H9 (cell line): ENCODE results near the gene NF1. TPM values are rescaled to one million over a fixed set of nuclear protein-coding genes. Genes with fewer than 3 reads are reported as not detected.
A peak's percentile ranks its signal among the peaks of the same experiment; 100 is the strongest.

Experiments used
- DNase-seq: peaks from one replicate; pipeline ENCODE4 v3.0.0-alpha.2; 2017
- H2AFZ ChIP-seq: one replicate; pipeline ENCODE4 v1.6.1; 2013; ENCODE audit warnings: mild to moderate bottlenecking, low read length, control low read depth, moderate library complexity
- H2AK5ac ChIP-seq: 2 replicates; pipeline ENCODE4 v1.6.1; 2013; ENCODE audit warnings: low read length, control low read depth, mixed read lengths; ENCODE audit not compliant: insufficient read length
- H2BK120ac ChIP-seq: one replicate; pipeline ENCODE4 v1.6.1; 2013; ENCODE audit warnings: low read depth, mild to moderate bottlenecking, low read length, control low read depth, inconsistent platforms; ENCODE audit not compliant: poor library complexity, severe bottlenecking
- H2BK12ac ChIP-seq: 2 replicates; pipeline ENCODE4 v1.6.1; 2013; ENCODE audit warnings: low read length, control low read depth, mixed read lengths, low read depth; ENCODE audit not compliant: insufficient read length
- H2BK15ac ChIP-seq: 2 replicates; pipeline ENCODE4 v1.6.1; 2013; ENCODE audit warnings: low read depth, low read length, control low read depth
- H2BK20ac ChIP-seq: one replicate; pipeline ENCODE4 v1.6.1; 2013; ENCODE audit warnings: low read depth, mild to moderate bottlenecking, low read length, control low read depth, inconsistent platforms; ENCODE audit not compliant: poor library complexity, severe bottlenecking
- H2BK5ac ChIP-seq: 2 replicates; pipeline ENCODE4 v1.6.1; 2013; ENCODE audit warnings: low read length, control low read depth, mixed read lengths; ENCODE audit not compliant: insufficient read length
- H3K14ac ChIP-seq: 2 replicates; pipeline ENCODE4 v1.6.1; 2013; ENCODE audit warnings: low read length, control low read depth; ENCODE audit not compliant: insufficient read depth
- H3K18ac ChIP-seq: 2 replicates; pipeline ENCODE4 v1.6.1; 2013; ENCODE audit warnings: low read depth, mild to moderate bottlenecking, mixed read lengths, low read length, control low read depth; ENCODE audit not compliant: insufficient read length
- H3K23ac ChIP-seq: 2 replicates; pipeline ENCODE4 v1.6.1; 2013; ENCODE audit warnings: low read length, control low read depth, mixed read lengths, low read depth; ENCODE audit not compliant: insufficient read length
- H3K23me2 ChIP-seq: 2 replicates; pipeline ENCODE4 v1.6.1; 2013; ENCODE audit warnings: low read depth, mild to moderate bottlenecking, mixed read lengths, low read length, control low read depth; ENCODE audit not compliant: insufficient read length, poor library complexity, severe bottlenecking
- H3K27ac ChIP-seq: 2 replicates; pipeline ENCODE4 v1.5.1; 2013; ENCODE audit warnings: low read length, control low read depth, mixed read lengths, low read depth; ENCODE audit not compliant: insufficient read length
- H3K27me3 ChIP-seq: 2 replicates; pipeline ENCODE4 v1.6.1; 2013; ENCODE audit warnings: low read length, control low read depth, inconsistent platforms; ENCODE audit not compliant: insufficient read depth
- H3K4ac ChIP-seq: 2 replicates; pipeline ENCODE4 v1.6.1; 2013; ENCODE audit warnings: low read depth, mild to moderate bottlenecking, control low read depth, inconsistent platforms, low read length, moderate library complexity
- H3K4me1 ChIP-seq: 2 replicates; pipeline ENCODE4 v1.6.1; 2013; ENCODE audit warnings: low read length, control low read depth, inconsistent platforms; ENCODE audit not compliant: insufficient read depth
- H3K4me2 ChIP-seq: 2 replicates; pipeline ENCODE4 v1.6.1; 2013; ENCODE audit warnings: low read length, control low read depth, mixed read lengths; ENCODE audit not compliant: insufficient read length, insufficient read depth
- H3K56ac ChIP-seq: 2 replicates; pipeline ENCODE4 v1.6.1; 2013; ENCODE audit warnings: low read depth, mild to moderate bottlenecking, mixed read lengths, low read length, control low read depth; ENCODE audit not compliant: insufficient read length
- H3K79me1 ChIP-seq: 2 replicates; pipeline ENCODE4 v1.6.1; 2013; ENCODE audit warnings: low read depth, mild to moderate bottlenecking, moderate library complexity, low read length, control low read depth, inconsistent platforms; ENCODE audit not compliant: insufficient read depth, poor library complexity, severe bottlenecking
- H3K79me2 ChIP-seq: 2 replicates; pipeline ENCODE4 v1.6.1; 2013; ENCODE audit warnings: low read length, control low read depth, inconsistent platforms; ENCODE audit not compliant: insufficient read depth
- H3K9ac ChIP-seq: 2 replicates; pipeline ENCODE4 v1.6.1; 2013; ENCODE audit warnings: low read length, control low read depth, mixed read lengths; ENCODE audit not compliant: insufficient read length; ENCODE audit errors: extremely low read depth
- H3K9me3 ChIP-seq: one replicate; pipeline ENCODE4 v1.6.1; 2013; ENCODE audit warnings: low read depth, low read length, inconsistent platforms; ENCODE audit not compliant: control insufficient read depth
- H3T11ph ChIP-seq: one replicate; pipeline ENCODE4 v1.6.1; 2013; ENCODE audit warnings: mild to moderate bottlenecking, low read length, control low read depth, inconsistent platforms
- H4K20me1 ChIP-seq: one replicate; pipeline ENCODE4 v1.6.1; 2013; ENCODE audit not compliant: control insufficient read depth, insufficient read length, insufficient read depth
- H4K5ac ChIP-seq: 2 replicates; pipeline ENCODE4 v1.6.1; 2013; ENCODE audit warnings: low read depth, mild to moderate bottlenecking, mixed read lengths, low read length, control low read depth; ENCODE audit not compliant: insufficient read length
- H4K8ac ChIP-seq: replicated peaks from 2 replicates; pipeline ENCODE4 v1.6.1; 2013; ENCODE audit warnings: low read length, control low read depth, mixed read lengths, low read depth; ENCODE audit not compliant: insufficient read length
- H4K91ac ChIP-seq: 2 replicates; pipeline ENCODE4 v1.6.1; 2013; ENCODE audit warnings: low read depth, mild to moderate bottlenecking, moderate library complexity, mixed read lengths, low read length, control low read depth; ENCODE audit not compliant: insufficient read length
- H3K27ac Mint-ChIP-seq, 3 experiments: 2 replicates in 2 of 3; 3 replicates in 1 of 3; pipeline ENCODE4 v1.8.0; 2020 to 2021; ENCODE audit warnings: mixed read lengths in 3 of 3, mild to moderate bottlenecking in 1 of 3, moderate library complexity in 1 of 3
- H3K27me3 Mint-ChIP-seq: 2 replicates; pipeline ENCODE4 v1.8.0; 2021; ENCODE audit warnings: low read depth, mild to moderate bottlenecking, moderate library complexity, mixed read lengths
- H3K36me3 Mint-ChIP-seq, 3 experiments: 2 replicates in 2 of 3; 3 replicates in 1 of 3; pipeline ENCODE4 v1.8.0; 2020 to 2021; ENCODE audit warnings: low read depth in 3 of 3, mixed read lengths in 3 of 3; ENCODE audit not compliant: insufficient read depth in 1 of 3
- H3K4me1 Mint-ChIP-seq, 2 experiments: 2 replicates each; pipeline ENCODE4 v1.8.0; 2020; ENCODE audit warnings: mixed read lengths in 2 of 2
- H3K4me3 Mint-ChIP-seq, 2 experiments: 2 replicates in 1 of 2; 3 replicates in 1 of 2; pipeline ENCODE4 v1.8.0; 2020 to 2021; ENCODE audit warnings: mild to moderate bottlenecking in 2 of 2, mixed read lengths in 2 of 2, moderate library complexity in 1 of 2
- H3K9me3 Mint-ChIP-seq, 2 experiments: 2 replicates in 1 of 2; 3 replicates in 1 of 2; pipeline ENCODE4 v1.8.0; 2020; ENCODE audit warnings: mild to moderate bottlenecking in 2 of 2, mixed read lengths in 2 of 2, moderate library complexity in 1 of 2
- WGBS: extraction: QIAGEN DNeasy Blood & Tissue Kit; methylation state at CpG from one replicate; pipeline ENCODE4 v1.1.7; 2013; ENCODE audit warnings: missing lambda C conversion rate, low lambda C conversion rate, mixed read lengths; ENCODE audit not compliant: insufficient read length; ENCODE audit errors: extremely low coverage; 5-methylcytosine and 5-hydroxymethylcytosine counted together
- total RNA-seq: library from RNA; stranded (reverse); gene quantifications from 2 replicates; pipeline ENCODE4 v1.2.1, GENCODE V29; 2021
- TF ChIP-seq, protein P1 (sequence below): fragments of 200-600 bp; sonication (generic); conservative IDR thresholded peaks from 3 replicates; pipeline ENCODE4 v1.8.0; 2021; ENCODE audit warnings: antibody characterized with exemption, mild to moderate bottlenecking

Gene NF1
- total RNA-seq, 1 experiment from 2014 or later = 38.1 TPM

DNA sequence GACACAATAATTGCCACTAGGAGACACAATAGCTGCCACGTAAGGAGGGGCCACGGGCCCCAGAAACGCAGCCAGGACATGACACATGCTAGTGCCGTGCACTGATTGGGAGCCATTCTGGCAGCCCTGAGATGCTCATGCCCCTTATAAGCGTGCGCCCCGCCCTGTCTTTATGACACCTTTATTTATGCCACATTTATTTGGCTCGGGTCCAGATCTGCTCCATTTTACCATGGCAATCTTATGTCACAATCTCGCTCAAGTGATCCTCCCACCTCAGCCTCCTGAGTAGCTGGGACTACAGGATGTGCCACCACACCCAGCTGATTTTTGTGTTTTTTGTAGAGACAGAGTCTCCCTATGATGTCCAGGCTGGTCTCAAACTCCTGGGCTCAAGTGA is 43.8 kb upstream of the NF1 start:
- peak; percentile 10 for DNase-seq
- WGBS = no CpG with 5 or more reads among the region's 9 CpGs
- no peak overlapping the region for H3K56ac ChIP-seq
- H3K4me3 Mint-ChIP-seq = no peak overlapping the region
- no peaks in the 10 kb centered on the region for H3K79me2 ChIP-seq
- peaks cover 0 to 2% of the 10 kb centered on the region in 2 experiments; a peak in 1 of 4 replicates for H3K4me1 Mint-ChIP-seq
- no peak overlapping the region for H4K91ac ChIP-seq
- TF ChIP-seq, protein P1, sequence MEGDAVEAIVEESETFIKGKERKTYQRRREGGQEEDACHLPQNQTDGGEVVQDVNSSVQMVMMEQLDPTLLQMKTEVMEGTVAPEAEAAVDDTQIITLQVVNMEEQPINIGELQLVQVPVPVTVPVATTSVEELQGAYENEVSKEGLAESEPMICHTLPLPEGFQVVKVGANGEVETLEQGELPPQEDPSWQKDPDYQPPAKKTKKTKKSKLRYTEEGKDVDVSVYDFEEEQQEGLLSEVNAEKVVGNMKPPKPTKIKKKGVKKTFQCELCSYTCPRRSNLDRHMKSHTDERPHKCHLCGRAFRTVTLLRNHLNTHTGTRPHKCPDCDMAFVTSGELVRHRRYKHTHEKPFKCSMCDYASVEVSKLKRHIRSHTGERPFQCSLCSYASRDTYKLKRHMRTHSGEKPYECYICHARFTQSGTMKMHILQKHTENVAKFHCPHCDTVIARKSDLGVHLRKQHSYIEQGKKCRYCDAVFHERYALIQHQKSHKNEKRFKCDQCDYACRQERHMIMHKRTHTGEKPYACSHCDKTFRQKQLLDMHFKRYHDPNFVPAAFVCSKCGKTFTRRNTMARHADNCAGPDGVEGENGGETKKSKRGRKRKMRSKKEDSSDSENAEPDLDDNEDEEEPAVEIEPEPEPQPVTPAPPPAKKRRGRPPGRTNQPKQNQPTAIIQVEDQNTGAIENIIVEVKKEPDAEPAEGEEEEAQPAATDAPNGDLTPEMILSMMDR = no peak
- H3K9me3 Mint-ChIP-seq = peaks cover 9 to 14% of the 10 kb centered on the region in 2 experiments; a peak in 3 of 5 replicates
- no peak overlapping the region for H3K27ac ChIP-seq
- H3K14ac ChIP-seq = no peak overlapping the region
- H2BK5ac ChIP-seq = no peak overlapping the region
- no peak overlapping the region for H2BK12ac ChIP-seq
- peaks cover 1% of the 10 kb centered on the region; the same call in 1 of the 2 replicates for H3K27me3 Mint-ChIP-seq
- no peaks in the 10 kb centered on the region for H4K20me1 ChIP-seq
- H2BK15ac ChIP-seq = no peak overlapping the region
- no peaks in the 10 kb centered on the region; a peak in 1 of 7 replicates for H3K36me3 Mint-ChIP-seq
- H3T11ph ChIP-seq = no peak overlapping the region
- H2BK120ac ChIP-seq = no peak overlapping the region
- H3K18ac ChIP-seq = no peak overlapping the region
- no peak overlapping the region for H3K23ac ChIP-seq
- H4K5ac ChIP-seq = no peak overlapping the region
- no peaks in the 10 kb centered on the region for H3K23me2 ChIP-seq
- H3K4me2 ChIP-seq = no peak overlapping the region
- H3K9me3 ChIP-seq = no peaks in the 10 kb centered on the region
- no peaks in the 10 kb centered on the region for H3K27me3 ChIP-seq
- no peak overlapping the region for H2AFZ ChIP-seq
- no peak overlapping the region for H3K27ac Mint-ChIP-seq
- H2AK5ac ChIP-seq = no peak overlapping the region
- H3K4ac ChIP-seq = no peak overlapping the region
- no peak overlapping the region for H4K8ac ChIP-seq
- no peaks in the 10 kb centered on the region for H3K79me1 ChIP-seq
- H3K9ac ChIP-seq = no peak overlapping the region
- no peaks in the 10 kb centered on the region; the same call in 1 of the 2 replicates for H3K4me1 ChIP-seq
- H2BK20ac ChIP-seq = no peak overlapping the region
